H9 (cell line): Measurements from ENCODE around the gene CACNA1D. TPM values are rescaled to one million over a fixed set of nuclear protein-coding genes. Genes with fewer than 3 reads are reported as not detected.

ENCODE experiments used
- DNase-seq: peaks from one replicate; pipeline ENCODE4 v3.0.0-alpha.2; 2017
- H2AFZ ChIP-seq: one replicate; pipeline ENCODE4 v1.6.1; 2013; ENCODE audit warnings: mild to moderate bottlenecking, low read length, control low read depth, moderate library complexity
- H2AK5ac ChIP-seq: 2 replicates; pipeline ENCODE4 v1.6.1; 2013; ENCODE audit warnings: low read length, control low read depth, mixed read lengths; ENCODE audit not compliant: insufficient read length
- H2BK120ac ChIP-seq: one replicate; pipeline ENCODE4 v1.6.1; 2013; ENCODE audit warnings: low read depth, mild to moderate bottlenecking, low read length, control low read depth, inconsistent platforms; ENCODE audit not compliant: poor library complexity, severe bottlenecking
- H2BK12ac ChIP-seq: 2 replicates; pipeline ENCODE4 v1.6.1; 2013; ENCODE audit warnings: low read length, control low read depth, mixed read lengths, low read depth; ENCODE audit not compliant: insufficient read length
- H2BK15ac ChIP-seq: 2 replicates; pipeline ENCODE4 v1.6.1; 2013; ENCODE audit warnings: low read depth, low read length, control low read depth
- H2BK20ac ChIP-seq: one replicate; pipeline ENCODE4 v1.6.1; 2013; ENCODE audit warnings: low read depth, mild to moderate bottlenecking, low read length, control low read depth, inconsistent platforms; ENCODE audit not compliant: poor library complexity, severe bottlenecking
- H2BK5ac ChIP-seq: 2 replicates; pipeline ENCODE4 v1.6.1; 2013; ENCODE audit warnings: low read length, control low read depth, mixed read lengths; ENCODE audit not compliant: insufficient read length
- H3K14ac ChIP-seq: 2 replicates; pipeline ENCODE4 v1.6.1; 2013; ENCODE audit warnings: low read length, control low read depth; ENCODE audit not compliant: insufficient read depth
- H3K18ac ChIP-seq: 2 replicates; pipeline ENCODE4 v1.6.1; 2013; ENCODE audit warnings: low read depth, mild to moderate bottlenecking, mixed read lengths, low read length, control low read depth; ENCODE audit not compliant: insufficient read length
- H3K23ac ChIP-seq: 2 replicates; pipeline ENCODE4 v1.6.1; 2013; ENCODE audit warnings: low read length, control low read depth, mixed read lengths, low read depth; ENCODE audit not compliant: insufficient read length
- H3K23me2 ChIP-seq: 2 replicates; pipeline ENCODE4 v1.6.1; 2013; ENCODE audit warnings: low read depth, mild to moderate bottlenecking, mixed read lengths, low read length, control low read depth; ENCODE audit not compliant: insufficient read length, poor library complexity, severe bottlenecking
- H3K27ac ChIP-seq: 2 replicates; pipeline ENCODE4 v1.5.1; 2013; ENCODE audit warnings: low read length, control low read depth, mixed read lengths, low read depth; ENCODE audit not compliant: insufficient read length
- H3K27me3 ChIP-seq: 2 replicates; pipeline ENCODE4 v1.6.1; 2013; ENCODE audit warnings: low read length, control low read depth, inconsistent platforms; ENCODE audit not compliant: insufficient read depth
- H3K4ac ChIP-seq: 2 replicates; pipeline ENCODE4 v1.6.1; 2013; ENCODE audit warnings: low read depth, mild to moderate bottlenecking, control low read depth, inconsistent platforms, low read length, moderate library complexity
- H3K4me1 ChIP-seq: 2 replicates; pipeline ENCODE4 v1.6.1; 2013; ENCODE audit warnings: low read length, control low read depth, inconsistent platforms; ENCODE audit not compliant: insufficient read depth
- H3K4me2 ChIP-seq: 2 replicates; pipeline ENCODE4 v1.6.1; 2013; ENCODE audit warnings: low read length, control low read depth, mixed read lengths; ENCODE audit not compliant: insufficient read length, insufficient read depth
- H3K56ac ChIP-seq: 2 replicates; pipeline ENCODE4 v1.6.1; 2013; ENCODE audit warnings: low read depth, mild to moderate bottlenecking, mixed read lengths, low read length, control low read depth; ENCODE audit not compliant: insufficient read length
- H3K79me1 ChIP-seq: 2 replicates; pipeline ENCODE4 v1.6.1; 2013; ENCODE audit warnings: low read depth, mild to moderate bottlenecking, moderate library complexity, low read length, control low read depth, inconsistent platforms; ENCODE audit not compliant: insufficient read depth, poor library complexity, severe bottlenecking
- H3K79me2 ChIP-seq: 2 replicates; pipeline ENCODE4 v1.6.1; 2013; ENCODE audit warnings: low read length, control low read depth, inconsistent platforms; ENCODE audit not compliant: insufficient read depth
- H3K9ac ChIP-seq: 2 replicates; pipeline ENCODE4 v1.6.1; 2013; ENCODE audit warnings: low read length, control low read depth, mixed read lengths; ENCODE audit not compliant: insufficient read length; ENCODE audit errors: extremely low read depth
- H3K9me3 ChIP-seq: one replicate; pipeline ENCODE4 v1.6.1; 2013; ENCODE audit warnings: low read depth, low read length, inconsistent platforms; ENCODE audit not compliant: control insufficient read depth
- H3T11ph ChIP-seq: one replicate; pipeline ENCODE4 v1.6.1; 2013; ENCODE audit warnings: mild to moderate bottlenecking, low read length, control low read depth, inconsistent platforms
- H4K20me1 ChIP-seq: one replicate; pipeline ENCODE4 v1.6.1; 2013; ENCODE audit not compliant: control insufficient read depth, insufficient read length, insufficient read depth
- H4K5ac ChIP-seq: 2 replicates; pipeline ENCODE4 v1.6.1; 2013; ENCODE audit warnings: low read depth, mild to moderate bottlenecking, mixed read lengths, low read length, control low read depth; ENCODE audit not compliant: insufficient read length
- H4K8ac ChIP-seq: replicated peaks from 2 replicates; pipeline ENCODE4 v1.6.1; 2013; ENCODE audit warnings: low read length, control low read depth, mixed read lengths, low read depth; ENCODE audit not compliant: insufficient read length
- H4K91ac ChIP-seq: 2 replicates; pipeline ENCODE4 v1.6.1; 2013; ENCODE audit warnings: low read depth, mild to moderate bottlenecking, moderate library complexity, mixed read lengths, low read length, control low read depth; ENCODE audit not compliant: insufficient read length
- H3K27ac Mint-ChIP-seq, 3 experiments: 2 replicates in 2 of 3; 3 replicates in 1 of 3; pipeline ENCODE4 v1.8.0; 2020 to 2021; ENCODE audit warnings: mixed read lengths in 3 of 3, mild to moderate bottlenecking in 1 of 3, moderate library complexity in 1 of 3
- H3K27me3 Mint-ChIP-seq: 2 replicates; pipeline ENCODE4 v1.8.0; 2021; ENCODE audit warnings: low read depth, mild to moderate bottlenecking, moderate library complexity, mixed read lengths
- H3K36me3 Mint-ChIP-seq, 3 experiments: 2 replicates in 2 of 3; 3 replicates in 1 of 3; pipeline ENCODE4 v1.8.0; 2020 to 2021; ENCODE audit warnings: low read depth in 3 of 3, mixed read lengths in 3 of 3; ENCODE audit not compliant: insufficient read depth in 1 of 3
- H3K4me1 Mint-ChIP-seq, 2 experiments: 2 replicates each; pipeline ENCODE4 v1.8.0; 2020; ENCODE audit warnings: mixed read lengths in 2 of 2
- H3K4me3 Mint-ChIP-seq, 2 experiments: 2 replicates in 1 of 2; 3 replicates in 1 of 2; pipeline ENCODE4 v1.8.0; 2020 to 2021; ENCODE audit warnings: mild to moderate bottlenecking in 2 of 2, mixed read lengths in 2 of 2, moderate library complexity in 1 of 2
- H3K9me3 Mint-ChIP-seq, 2 experiments: 2 replicates in 1 of 2; 3 replicates in 1 of 2; pipeline ENCODE4 v1.8.0; 2020; ENCODE audit warnings: mild to moderate bottlenecking in 2 of 2, mixed read lengths in 2 of 2, moderate library complexity in 1 of 2
- WGBS: extraction: QIAGEN DNeasy Blood & Tissue Kit; methylation state at CpG from one replicate; pipeline ENCODE4 v1.1.7; 2013; ENCODE audit warnings: missing lambda C conversion rate, low lambda C conversion rate, mixed read lengths; ENCODE audit not compliant: insufficient read length; ENCODE audit errors: extremely low coverage; 5-methylcytosine and 5-hydroxymethylcytosine counted together
- total RNA-seq: library from RNA; stranded (reverse); gene quantifications from 2 replicates; pipeline ENCODE4 v1.2.1, GENCODE V29; 2021
- TF ChIP-seq, protein P1 (sequence below): fragments of 200-600 bp; sonication (generic); conservative IDR thresholded peaks from 3 replicates; pipeline ENCODE4 v1.8.0; 2021; ENCODE audit warnings: antibody characterized with exemption, mild to moderate bottlenecking

Gene CACNA1D
- total RNA-seq, 1 experiment from 2014 or later, result 3.5 TPM

DNA sequence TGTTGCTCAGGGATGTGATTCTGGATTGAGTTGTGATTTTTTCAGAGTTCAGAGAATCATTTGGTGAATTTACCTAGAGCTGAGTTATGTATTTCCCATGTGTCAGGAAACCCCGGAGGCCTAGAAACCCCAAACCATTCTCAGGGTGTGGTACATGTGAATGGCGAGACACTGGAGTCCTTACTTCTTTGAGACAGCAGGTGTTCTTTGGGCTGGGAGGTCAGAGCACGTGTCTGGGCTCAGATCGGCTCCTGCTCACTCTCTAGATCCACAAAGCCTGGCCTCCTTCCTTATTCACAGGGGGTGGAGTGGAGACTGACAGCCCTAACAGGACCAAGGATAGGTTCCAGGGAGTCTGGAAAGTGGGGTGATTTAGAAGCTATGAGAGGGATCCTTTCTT lies 206.0 kb downstream of the CACNA1D start:
- WGBS, result no CpG with 5 or more reads among the region's 4 CpGs
- Histone ChIP-seq H4K20me1 (no peaks in the 10 kb centered on the region), H3K23ac (no peak overlapping the region), H3K9ac (no peak overlapping the region), H3K9me3 (no peaks in the 10 kb centered on the region), H3K4ac (no peak overlapping the region), H3T11ph (no peak overlapping the region), H2BK15ac (no peak overlapping the region), H2BK12ac (no peak overlapping the region), H2BK120ac (no peak overlapping the region), H3K27ac (no peak overlapping the region), H3K79me2 (no peaks in the 10 kb centered on the region), H4K8ac (no peak overlapping the region), H4K91ac (no peak overlapping the region), H2AFZ (no peak overlapping the region), H2BK20ac (no peak overlapping the region), H3K23me2 (no peaks in the 10 kb centered on the region), H3K18ac (no peak overlapping the region), H4K5ac (no peak overlapping the region), H3K56ac (no peak overlapping the region), H3K4me1 (no peaks in the 10 kb centered on the region), H3K4me2 (no peak overlapping the region), H2AK5ac (no peak overlapping the region), H3K14ac (no peak overlapping the region), H3K27me3 (no peaks in the 10 kb centered on the region), H2BK5ac (no peak overlapping the region), H3K79me1 (no peaks in the 10 kb centered on the region)
- TF ChIP-seq, protein P1, sequence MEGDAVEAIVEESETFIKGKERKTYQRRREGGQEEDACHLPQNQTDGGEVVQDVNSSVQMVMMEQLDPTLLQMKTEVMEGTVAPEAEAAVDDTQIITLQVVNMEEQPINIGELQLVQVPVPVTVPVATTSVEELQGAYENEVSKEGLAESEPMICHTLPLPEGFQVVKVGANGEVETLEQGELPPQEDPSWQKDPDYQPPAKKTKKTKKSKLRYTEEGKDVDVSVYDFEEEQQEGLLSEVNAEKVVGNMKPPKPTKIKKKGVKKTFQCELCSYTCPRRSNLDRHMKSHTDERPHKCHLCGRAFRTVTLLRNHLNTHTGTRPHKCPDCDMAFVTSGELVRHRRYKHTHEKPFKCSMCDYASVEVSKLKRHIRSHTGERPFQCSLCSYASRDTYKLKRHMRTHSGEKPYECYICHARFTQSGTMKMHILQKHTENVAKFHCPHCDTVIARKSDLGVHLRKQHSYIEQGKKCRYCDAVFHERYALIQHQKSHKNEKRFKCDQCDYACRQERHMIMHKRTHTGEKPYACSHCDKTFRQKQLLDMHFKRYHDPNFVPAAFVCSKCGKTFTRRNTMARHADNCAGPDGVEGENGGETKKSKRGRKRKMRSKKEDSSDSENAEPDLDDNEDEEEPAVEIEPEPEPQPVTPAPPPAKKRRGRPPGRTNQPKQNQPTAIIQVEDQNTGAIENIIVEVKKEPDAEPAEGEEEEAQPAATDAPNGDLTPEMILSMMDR, result no peak
- Mint-ChIP-seq H3K27me3 (peaks cover 3% of the 10 kb centered on the region), H3K36me3 (no peaks in the 10 kb centered on the region), H3K9me3 (no peaks in the 10 kb centered on the region), H3K4me1 (peaks cover 14 to 17% of the 10 kb centered on the region in 2 experiments), H3K4me3 (no peak overlapping the region), H3K27ac (no peak overlapping the region)
- no peak for DNase-seq
